ENCODE data around the gene KCNC2. TPM values are rescaled to one million over a fixed set of nuclear protein-coding genes. Genes with fewer than 3 reads are reported as not detected.

The KCNC2 gene
- total RNA-seq, result not detected in 2 replicates

GRCh38 chr12:75209812-75210138 is at the start of gene KCNC2:
Gene KCNC2 (minus strand): TSS chr12:75209839.

Other genes with a start within 250 kb of the KCNC2 start
- gene CAPS2, start 120.5 kb upstream of the KCNC2 start, total RNA-seq, result 0.96 and 1.3 TPM in 2 replicates
- not detected in 2 replicates for gene GLIPR1L1, start 124.8 kb upstream of the KCNC2 start, total RNA-seq
- 0.48 and 0.85 TPM in 2 replicates for gene GLIPR1L2, start 181.2 kb upstream of the KCNC2 start, total RNA-seq

Data from tracheal epithelial cell (primary cell).